Left ventricle myocardium inferior (tissue), 1 donor: ENCODE results near the gene CORT. TPM values are rescaled to one million over a fixed set of nuclear protein-coding genes. Genes with fewer than 3 reads are reported as not detected.

Source experiments
- DNase-seq: peaks from one replicate; pipeline ENCODE4 v3.0.0-alpha.2; 2020
- H3K27ac ChIP-seq: fragments of 200-600 bp; replicated peaks from 2 replicates; pipeline ENCODE4 v1.8.0; 2021
- H3K27me3 ChIP-seq: fragments of 200-600 bp; 2 replicates; pipeline ENCODE4 v1.8.0; 2021; ENCODE audit warnings: low read depth
- H3K36me3 ChIP-seq: fragments of 200-600 bp; 2 replicates; pipeline ENCODE4 v1.8.0; 2021
- H3K4me1 ChIP-seq: fragments of 200-600 bp; 2 replicates; pipeline ENCODE4 v1.8.0; 2021
- H3K4me3 ChIP-seq: fragments of 200-600 bp; 2 replicates; pipeline ENCODE4 v1.8.0; 2021; ENCODE audit warnings: mild to moderate bottlenecking, moderate library complexity
- H3K9me3 ChIP-seq: fragments of 200-600 bp; replicated peaks from 2 replicates; pipeline ENCODE4 v1.8.0; 2021
- intact Hi-C: fragments of 100-400 bp; cut with micrococcal nuclease; formaldehyde crosslinking; loops from one replicate; pipeline ENCODE4 v1.11.0; 2022
- total RNA-seq: library from RNA; stranded (reverse); fragmentation: NEBNext Ultra II Directional; extraction: Animal tissue kit (Norgen Biotek cat#: 25700); gene quantifications from one replicate; pipeline ENCODE4 v1.2.1, GENCODE V29; 2021
- TF ChIP-seq, protein P1 (sequence below): fragments of 200-600 bp; IDR thresholded peaks from 2 replicates; pipeline ENCODE4 v1.8.0; 2021; ENCODE audit warnings: antibody characterized with exemption, mild to moderate bottlenecking, borderline replicate concordance
- donor health status: DM: no; HTN: yes; CAD: no; lungs with severe emphysema.

CORT gene
- total RNA-seq, 1 donor from 2014 or later: 0.19 TPM

DNA sequence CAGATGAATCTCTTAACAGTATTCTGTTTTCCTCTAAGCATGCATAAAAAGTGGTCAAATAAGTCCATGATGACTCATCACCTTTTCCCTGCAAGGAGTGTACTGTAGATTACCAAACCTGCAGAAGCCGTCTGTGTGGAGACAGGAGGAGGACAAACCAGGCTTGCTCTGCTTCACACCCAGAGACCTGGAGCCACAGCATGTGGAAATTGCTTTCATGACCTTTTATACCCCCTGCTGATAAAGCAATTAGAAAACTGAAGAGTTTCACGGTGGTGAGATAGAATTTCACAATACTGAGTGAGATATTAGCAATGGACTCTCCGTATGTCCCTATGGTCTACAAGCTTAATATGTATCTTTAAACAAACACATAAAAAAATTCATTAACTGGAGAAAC lies 9.4 kb downstream of the CORT start:
- intact Hi-C loops: no loop called here
- no peak overlapping the region for H3K27ac ChIP-seq
- H3K36me3 ChIP-seq: peaks cover 39% of the 10 kb centered on the region
- DNase-seq: no peak
- no peaks in the 10 kb centered on the region for H3K27me3 ChIP-seq
- TF ChIP-seq, protein P1, sequence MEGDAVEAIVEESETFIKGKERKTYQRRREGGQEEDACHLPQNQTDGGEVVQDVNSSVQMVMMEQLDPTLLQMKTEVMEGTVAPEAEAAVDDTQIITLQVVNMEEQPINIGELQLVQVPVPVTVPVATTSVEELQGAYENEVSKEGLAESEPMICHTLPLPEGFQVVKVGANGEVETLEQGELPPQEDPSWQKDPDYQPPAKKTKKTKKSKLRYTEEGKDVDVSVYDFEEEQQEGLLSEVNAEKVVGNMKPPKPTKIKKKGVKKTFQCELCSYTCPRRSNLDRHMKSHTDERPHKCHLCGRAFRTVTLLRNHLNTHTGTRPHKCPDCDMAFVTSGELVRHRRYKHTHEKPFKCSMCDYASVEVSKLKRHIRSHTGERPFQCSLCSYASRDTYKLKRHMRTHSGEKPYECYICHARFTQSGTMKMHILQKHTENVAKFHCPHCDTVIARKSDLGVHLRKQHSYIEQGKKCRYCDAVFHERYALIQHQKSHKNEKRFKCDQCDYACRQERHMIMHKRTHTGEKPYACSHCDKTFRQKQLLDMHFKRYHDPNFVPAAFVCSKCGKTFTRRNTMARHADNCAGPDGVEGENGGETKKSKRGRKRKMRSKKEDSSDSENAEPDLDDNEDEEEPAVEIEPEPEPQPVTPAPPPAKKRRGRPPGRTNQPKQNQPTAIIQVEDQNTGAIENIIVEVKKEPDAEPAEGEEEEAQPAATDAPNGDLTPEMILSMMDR: no peak
- no peak overlapping the region for H3K4me3 ChIP-seq
- peaks cover 18% of the 10 kb centered on the region for H3K4me1 ChIP-seq
- H3K9me3 ChIP-seq: no peaks in the 10 kb centered on the region

DNA sequence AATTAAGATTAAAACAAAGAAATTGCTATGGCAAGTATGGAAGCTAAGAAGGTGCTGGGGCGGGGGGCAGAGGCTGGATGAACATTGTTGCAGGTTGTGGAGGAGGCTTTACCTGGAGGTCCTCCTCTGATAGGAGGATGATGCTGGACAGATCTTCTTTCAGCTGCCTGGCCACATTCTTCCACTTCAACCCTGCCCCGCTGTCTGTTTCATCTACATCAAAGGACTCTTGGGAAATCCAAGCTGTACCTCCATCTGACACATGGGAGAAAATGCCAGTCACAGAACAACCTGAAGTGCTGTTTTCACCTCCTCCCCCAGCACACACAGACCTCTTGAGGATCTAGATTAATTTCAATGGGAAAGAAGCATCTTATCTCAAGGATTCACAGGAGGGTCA lies 17.2 kb downstream of the CORT start:
- no peak for DNase-seq
- intact Hi-C loops: no loop called here
- H3K4me1 ChIP-seq: peaks cover 12% of the 10 kb centered on the region
- no peak overlapping the region for H3K4me3 ChIP-seq
- H3K27me3 ChIP-seq: no peaks in the 10 kb centered on the region
- H3K27ac ChIP-seq: no peak overlapping the region
- TF ChIP-seq, protein P1: no peak
- H3K36me3 ChIP-seq: peaks cover 77% of the 10 kb centered on the region
- no peaks in the 10 kb centered on the region for H3K9me3 ChIP-seq

GRCh38 chr1:10470043-10470442 lies 20.2 kb downstream of the CORT start:
- H3K27ac ChIP-seq: no peak overlapping the region
- intact Hi-C loops: no loop called here
- no peak overlapping the region for H3K4me3 ChIP-seq
- TF ChIP-seq, protein P1: no peak
- peaks cover 17% of the 10 kb centered on the region for H3K4me1 ChIP-seq
- no peaks in the 10 kb centered on the region for H3K27me3 ChIP-seq
- no peak for DNase-seq
- no peaks in the 10 kb centered on the region for H3K9me3 ChIP-seq
- H3K36me3 ChIP-seq: peaks cover 47% of the 10 kb centered on the region

- H3K4me3 ChIP-seq: peak overlapping the region; percentile 87
- H3K36me3 ChIP-seq: peaks cover 32% of the 10 kb centered on the region
- H3K4me1 ChIP-seq: peaks cover 32% of the 10 kb centered on the region
- intact Hi-C loops: no loop called here
- TF ChIP-seq, protein P1: no peak
- peak overlapping the region; percentile 73 for H3K27ac ChIP-seq
- no peak for DNase-seq
- H3K9me3 ChIP-seq: no peaks in the 10 kb centered on the region
- no peaks in the 10 kb centered on the region for H3K27me3 ChIP-seq
These were observed 21.8 kb downstream of the CORT start for GRCh38 chr1:10471411-10472219.

DNA sequence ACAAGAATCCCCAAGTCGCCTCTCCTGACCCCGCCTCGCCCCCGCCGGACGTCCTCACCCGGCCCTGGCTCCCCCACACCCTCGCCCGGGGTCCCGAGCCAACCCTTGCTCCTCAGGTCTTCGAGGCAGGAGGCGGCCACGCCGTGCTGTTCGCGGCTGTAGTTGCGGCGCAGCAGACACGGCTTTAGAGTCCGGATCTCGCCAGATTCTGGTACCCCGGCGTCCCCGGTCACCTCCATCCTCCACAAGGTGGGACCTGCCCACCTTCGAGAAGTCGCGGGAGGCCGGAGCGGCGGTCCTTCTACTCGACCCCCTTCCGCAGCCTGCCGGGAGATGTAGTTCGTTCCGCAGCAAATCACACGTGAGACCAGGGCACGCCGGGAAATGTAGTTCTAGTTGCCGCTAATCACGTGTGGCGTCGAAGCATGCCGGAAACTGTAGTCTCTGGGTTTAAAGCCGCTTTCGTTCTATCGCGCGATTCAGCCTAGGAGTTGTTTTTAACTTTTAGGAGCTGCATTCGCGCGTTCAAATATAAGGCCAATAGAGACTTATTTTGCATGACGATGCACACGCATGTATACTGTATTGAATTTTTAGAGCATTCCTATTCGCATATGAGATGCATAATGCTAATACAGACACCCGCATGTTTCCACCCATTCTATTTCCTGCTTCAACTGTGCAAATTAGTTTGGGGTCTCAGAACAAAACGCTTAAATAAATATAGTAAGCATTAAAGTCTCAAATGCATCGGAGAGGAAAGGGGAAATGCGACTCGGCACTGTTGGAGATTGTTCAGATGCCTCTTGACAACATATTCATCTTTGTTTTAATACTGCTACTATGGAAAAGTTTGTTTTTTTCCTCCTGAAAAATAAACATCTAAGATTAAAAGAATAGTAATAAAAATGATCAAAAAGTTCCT lies 22.7 kb downstream of the CORT start, which contains the start of gene DFFA:
Gene DFFA (minus strand): TSS at position 310 of the 925 bp plus-strand sequence. CDS start 71 bp downstream, at position 239.
- intact Hi-C loops: no loop called here
- no peaks in the 10 kb centered on the region for H3K27me3 ChIP-seq
- DNase-seq: peak; percentile 93
- peaks cover 41% of the 10 kb centered on the region for H3K4me1 ChIP-seq
- peak within 1 kb of the TSS; percentile 87 for H3K4me3 ChIP-seq
- peaks cover 23% of the 10 kb centered on the region for H3K36me3 ChIP-seq
- TF ChIP-seq, protein P1: no peak
- H3K27ac ChIP-seq: peak within 1 kb of the TSS; percentile 73
- no peaks in the 10 kb centered on the region for H3K9me3 ChIP-seq
